Measurements from ENCODE around the gene HECW1. TPM values are rescaled to one million over a fixed set of nuclear protein-coding genes. Genes with fewer than 3 reads are reported as not detected.
"Not testable (repeated sequence)": the region's sequence is repeated elsewhere in the genome, so short reads cannot be mapped to it uniquely, and the experiment has no call there.

The HECW1 gene
- total RNA-seq, 1 donor, result 2.9 TPM

DNA sequence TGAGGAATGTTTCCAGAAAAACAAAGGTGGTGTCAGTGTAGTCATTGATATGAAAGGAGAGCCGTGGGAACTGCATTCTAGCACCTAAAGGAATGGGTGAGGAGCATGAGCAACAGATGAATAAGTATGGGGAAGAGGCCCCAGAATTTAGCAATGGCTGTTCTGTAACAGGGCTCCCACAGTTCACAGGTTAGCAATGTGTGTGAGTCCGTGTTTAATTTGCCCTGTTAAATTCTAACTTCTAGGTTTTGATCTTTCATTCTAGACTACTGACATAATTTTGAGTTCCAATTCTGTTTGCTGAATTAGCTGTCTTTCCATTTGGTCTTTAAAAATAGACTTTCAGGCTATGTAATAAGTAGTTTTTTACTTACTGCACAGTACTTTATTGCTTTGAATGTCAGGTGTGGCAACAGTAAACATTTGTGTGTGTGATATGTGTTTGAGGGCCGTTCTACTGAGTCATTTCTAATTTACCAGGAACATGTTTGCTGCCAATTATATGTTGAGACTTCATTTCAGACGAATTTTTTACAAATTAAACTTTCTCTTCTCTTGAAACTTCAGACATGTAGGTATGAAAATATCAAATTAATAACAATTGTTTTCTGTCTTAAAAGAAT, 479.2 kb downstream of the HECW1 start:
- Histone ChIP-seq H3K36me3 (ENCODE audit: insufficient read depth, low read length) (peaks cover 10% of the 10 kb centered on the region), H3K9me3 (ENCODE audit: low read depth, low read length) (no peaks in the 10 kb centered on the region), H3K27me3 (ENCODE audit: insufficient read depth, low read length) (no peaks in the 10 kb centered on the region), H3K4me2 (ENCODE audit: insufficient read depth, low read length) (peak overlapping the region; percentile 4), H3K27ac (ENCODE audit: low read depth, low read length) (peak overlapping the region; percentile 67), H2AFZ (ENCODE audit: low read length) (no peak overlapping the region), H3K4me1 (ENCODE audit: insufficient read depth, low read length) (peaks cover 52% of the 10 kb centered on the region), H3K4me3 (ENCODE audit: insufficient read depth, low read length) (no peak overlapping the region), H3K79me2 (ENCODE audit: insufficient read depth, low read length) (peaks cover 100% of the 10 kb centered on the region), H4K20me1 (ENCODE audit: insufficient read depth, low read length) (peaks cover 80% of the 10 kb centered on the region)
- TF ChIP-seq, protein P1, sequence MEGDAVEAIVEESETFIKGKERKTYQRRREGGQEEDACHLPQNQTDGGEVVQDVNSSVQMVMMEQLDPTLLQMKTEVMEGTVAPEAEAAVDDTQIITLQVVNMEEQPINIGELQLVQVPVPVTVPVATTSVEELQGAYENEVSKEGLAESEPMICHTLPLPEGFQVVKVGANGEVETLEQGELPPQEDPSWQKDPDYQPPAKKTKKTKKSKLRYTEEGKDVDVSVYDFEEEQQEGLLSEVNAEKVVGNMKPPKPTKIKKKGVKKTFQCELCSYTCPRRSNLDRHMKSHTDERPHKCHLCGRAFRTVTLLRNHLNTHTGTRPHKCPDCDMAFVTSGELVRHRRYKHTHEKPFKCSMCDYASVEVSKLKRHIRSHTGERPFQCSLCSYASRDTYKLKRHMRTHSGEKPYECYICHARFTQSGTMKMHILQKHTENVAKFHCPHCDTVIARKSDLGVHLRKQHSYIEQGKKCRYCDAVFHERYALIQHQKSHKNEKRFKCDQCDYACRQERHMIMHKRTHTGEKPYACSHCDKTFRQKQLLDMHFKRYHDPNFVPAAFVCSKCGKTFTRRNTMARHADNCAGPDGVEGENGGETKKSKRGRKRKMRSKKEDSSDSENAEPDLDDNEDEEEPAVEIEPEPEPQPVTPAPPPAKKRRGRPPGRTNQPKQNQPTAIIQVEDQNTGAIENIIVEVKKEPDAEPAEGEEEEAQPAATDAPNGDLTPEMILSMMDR (IDR thresholded peaks at IDR 0.05; ENCODE audit: extremely low read depth, low read depth, low read length), result no peak
- peak; percentile 80 for DNase-seq (ENCODE audit: insufficient read length, low spot score, missing footprints)

DNA sequence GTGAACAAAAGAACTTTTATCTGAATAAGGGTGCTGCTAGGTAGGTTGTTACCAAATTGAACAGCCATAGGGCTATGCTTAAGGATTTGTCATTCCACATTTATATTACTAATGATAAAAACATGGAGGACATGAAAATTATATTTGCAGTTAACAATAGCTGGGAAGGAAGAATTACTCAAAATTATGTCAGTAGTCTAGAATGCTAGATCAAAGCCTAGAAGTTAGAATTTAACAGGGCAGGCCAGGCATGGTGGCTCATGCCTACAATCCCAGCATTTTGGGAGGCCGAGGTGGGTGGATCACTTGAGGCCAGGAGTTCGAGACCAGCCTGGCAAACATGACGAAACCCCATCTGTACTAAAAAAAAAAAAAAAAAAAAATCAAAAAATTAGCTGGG, 479.9 kb downstream of the HECW1 start:
- Histone ChIP-seq H2AFZ (ENCODE audit: low read length) (no peak overlapping the region), H3K4me3 (ENCODE audit: insufficient read depth, low read length) (no peak overlapping the region), H3K36me3 (ENCODE audit: insufficient read depth, low read length) (peaks cover 17% of the 10 kb centered on the region), H3K27me3 (ENCODE audit: insufficient read depth, low read length) (no peaks in the 10 kb centered on the region), H3K9me3 (ENCODE audit: low read depth, low read length) (no peaks in the 10 kb centered on the region), H3K4me2 (ENCODE audit: insufficient read depth, low read length) (peak overlapping the region; percentile 2), H3K4me1 (ENCODE audit: insufficient read depth, low read length) (peaks cover 47% of the 10 kb centered on the region), H4K20me1 (ENCODE audit: insufficient read depth, low read length) (peaks cover 77% of the 10 kb centered on the region), H3K27ac (ENCODE audit: low read depth, low read length) (peak overlapping the region; percentile 67), H3K79me2 (ENCODE audit: insufficient read depth, low read length) (peaks cover 98% of the 10 kb centered on the region)
- DNase-seq (ENCODE audit: insufficient read length, low spot score, missing footprints), result no peak
- TF ChIP-seq, protein P1 (IDR thresholded peaks at IDR 0.05; ENCODE audit: extremely low read depth, low read depth, low read length), result no peak

DNA sequence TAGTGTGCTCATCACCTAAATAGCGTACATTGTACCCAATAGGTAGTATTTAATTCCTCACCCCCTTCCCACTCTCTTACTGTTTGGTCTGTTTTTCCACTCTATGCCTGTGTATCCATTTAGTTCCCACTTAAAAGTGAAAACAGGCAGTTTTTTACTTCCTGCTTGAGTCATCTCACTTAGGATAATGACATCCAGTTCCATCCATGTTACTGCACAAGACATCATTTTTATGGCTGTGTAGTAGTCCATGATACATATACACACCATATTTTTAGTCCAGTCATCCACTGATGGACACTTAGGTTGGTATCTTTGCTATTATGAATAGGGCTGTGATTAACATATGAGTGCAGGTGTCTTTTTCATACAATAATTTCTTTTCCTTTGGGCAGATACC, 480.6 kb downstream of the HECW1 start:
- DNase-seq (ENCODE audit: insufficient read length, low spot score, missing footprints), result no peak
- H3K4me2 ChIP-seq (ENCODE audit: insufficient read depth, low read length), result no peak overlapping the region
- no peak overlapping the region for H3K4me3 ChIP-seq (ENCODE audit: insufficient read depth, low read length)
- H2AFZ ChIP-seq (ENCODE audit: low read length), result no peak overlapping the region
- peaks cover 98% of the 10 kb centered on the region for H3K79me2 ChIP-seq (ENCODE audit: insufficient read depth, low read length)
- H4K20me1 ChIP-seq (ENCODE audit: insufficient read depth, low read length), result peaks cover 74% of the 10 kb centered on the region
- no peaks in the 10 kb centered on the region for H3K9me3 ChIP-seq (ENCODE audit: low read depth, low read length)
- peak overlapping the region; percentile 67 for H3K27ac ChIP-seq (ENCODE audit: low read depth, low read length)
- no peaks in the 10 kb centered on the region for H3K27me3 ChIP-seq (ENCODE audit: insufficient read depth, low read length)
- H3K36me3 ChIP-seq (ENCODE audit: insufficient read depth, low read length), result peaks cover 23% of the 10 kb centered on the region
- H3K4me1 ChIP-seq (ENCODE audit: insufficient read depth, low read length), result peaks cover 40% of the 10 kb centered on the region
- TF ChIP-seq, protein P1 (IDR thresholded peaks at IDR 0.05; ENCODE audit: extremely low read depth, low read depth, low read length), result no peak

DNA sequence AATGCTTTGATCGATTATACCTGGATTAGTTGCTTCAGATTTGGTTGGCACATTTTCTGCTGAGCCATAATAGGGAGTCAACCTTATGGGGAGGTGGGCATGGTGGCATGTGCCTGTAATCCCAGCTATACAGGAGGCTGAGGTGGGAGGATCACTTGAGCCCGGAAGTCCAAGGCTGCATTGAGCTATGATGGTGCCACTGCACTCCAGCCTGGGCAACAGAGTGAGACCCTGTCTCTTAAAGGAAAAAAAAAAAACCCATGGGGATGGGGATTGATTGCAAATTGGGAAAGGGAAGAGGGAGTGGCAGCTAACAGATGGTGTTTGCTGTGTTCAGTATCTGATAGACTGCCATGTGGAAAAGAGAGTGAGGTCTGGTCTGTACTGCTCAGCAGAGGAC, 481.6 kb downstream of the HECW1 start:
- Histone ChIP-seq H3K4me2 (ENCODE audit: insufficient read depth, low read length) (no peak overlapping the region), H2AFZ (ENCODE audit: low read length) (no peak overlapping the region), H3K4me3 (ENCODE audit: insufficient read depth, low read length) (no peak overlapping the region), H3K27ac (ENCODE audit: low read depth, low read length) (peak overlapping the region; percentile 29), H3K27me3 (ENCODE audit: insufficient read depth, low read length) (no peaks in the 10 kb centered on the region), H4K20me1 (ENCODE audit: insufficient read depth, low read length) (peaks cover 67% of the 10 kb centered on the region), H3K36me3 (ENCODE audit: insufficient read depth, low read length) (peaks cover 32% of the 10 kb centered on the region), H3K9me3 (ENCODE audit: low read depth, low read length) (no peaks in the 10 kb centered on the region), H3K4me1 (ENCODE audit: insufficient read depth, low read length) (peaks cover 30% of the 10 kb centered on the region), H3K79me2 (ENCODE audit: insufficient read depth, low read length) (peaks cover 98% of the 10 kb centered on the region)
- no peak for DNase-seq (ENCODE audit: insufficient read length, low spot score, missing footprints)
- TF ChIP-seq, protein P1 (IDR thresholded peaks at IDR 0.05; ENCODE audit: extremely low read depth, low read depth, low read length), result no peak

DNA sequence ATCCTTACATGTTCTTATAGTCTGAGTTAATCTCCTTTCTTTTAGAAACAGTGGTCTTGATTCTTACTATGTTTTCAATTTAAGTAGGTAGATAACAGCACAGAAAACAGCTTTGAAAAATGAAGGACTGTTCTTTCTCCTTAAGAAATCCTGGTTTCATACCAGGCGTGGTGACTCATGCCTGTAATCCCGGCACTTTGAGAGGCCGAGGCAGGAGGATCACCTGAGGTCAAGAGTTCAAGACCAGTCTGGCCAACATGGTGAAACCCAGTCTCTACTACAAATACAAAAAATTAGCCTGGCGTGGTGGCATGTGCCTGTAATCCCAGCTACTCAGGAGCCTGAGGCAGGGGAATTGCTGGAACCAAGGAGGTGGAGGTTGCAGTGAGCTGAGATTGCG, 484.0 kb downstream of the HECW1 start:
- not testable (repeated sequence) for DNase-seq (ENCODE audit: insufficient read length, low spot score, missing footprints); H3K27me3 ChIP-seq (ENCODE audit: insufficient read depth, low read length); H3K9me3 ChIP-seq (ENCODE audit: low read depth, low read length); H3K4me2 ChIP-seq (ENCODE audit: insufficient read depth, low read length); H3K27ac ChIP-seq (ENCODE audit: low read depth, low read length); H2AFZ ChIP-seq (ENCODE audit: low read length); H3K4me3 ChIP-seq (ENCODE audit: insufficient read depth, low read length)
- H4K20me1 ChIP-seq (ENCODE audit: insufficient read depth, low read length), result peaks cover 66% of the 10 kb centered on the region
- H3K4me1 ChIP-seq (ENCODE audit: insufficient read depth, low read length), result peaks cover 15% of the 10 kb centered on the region
- peaks cover 56% of the 10 kb centered on the region for H3K36me3 ChIP-seq (ENCODE audit: insufficient read depth, low read length)
- peaks cover 97% of the 10 kb centered on the region for H3K79me2 ChIP-seq (ENCODE audit: insufficient read depth, low read length)
